GM23338 (cell line): ENCODE measurements around the gene BSCL2. TPM values are rescaled to one million over a fixed set of nuclear protein-coding genes. Genes with fewer than 3 reads are reported as not detected.

Source experiments
- ATAC-seq: fragments of 200-7000 bp; cut with Tn5 transposase; 3 replicates; pipeline ENCODE4 v1.9.1; 2020
- DNase-seq: peaks from one replicate; pipeline ENCODE4 v3.0.0-alpha.2; 2015; ENCODE audit warnings: low spot score
- H2AFZ ChIP-seq: fragments of 200-600 bp; sonication (generic); 2 replicates; pipeline ENCODE4 v1.8.0; 2016; ENCODE audit warnings: antibody characterized with exemption, mild to moderate bottlenecking, moderate library complexity
- H3F3A ChIP-seq: fragments of 200-600 bp; sonication (generic); replicated peaks from 2 replicates; pipeline ENCODE4 v1.8.0; 2017; ENCODE audit warnings: antibody characterized with exemption, mixed run types, low read depth
- H3K27ac ChIP-seq: fragments of 200-600 bp; sonication (generic); 2 replicates; pipeline ENCODE4 v1.6.1; 2016; ENCODE audit warnings: low read depth
- H3K27me3 ChIP-seq: fragments of 200-600 bp; sonication (generic); 2 replicates; pipeline ENCODE4 v1.8.0; 2016; ENCODE audit warnings: mild to moderate bottlenecking, mixed run types, moderate library complexity; ENCODE audit not compliant: insufficient read depth
- H3K36me3 ChIP-seq: fragments of 200-600 bp; sonication (generic); 2 replicates; pipeline ENCODE4 v1.8.0; 2016; ENCODE audit warnings: mild to moderate bottlenecking; ENCODE audit not compliant: insufficient read depth
- H3K4me1 ChIP-seq: fragments of 200-600 bp; sonication (generic); 2 replicates; pipeline ENCODE4 v1.8.0; 2016; ENCODE audit warnings: mild to moderate bottlenecking, moderate library complexity; ENCODE audit not compliant: insufficient read depth
- H3K4me2 ChIP-seq: fragments of 200-600 bp; sonication (generic); 2 replicates; pipeline ENCODE4 v1.7.1; 2017; ENCODE audit warnings: mixed run types
- H3K4me3 ChIP-seq: fragments of 200-600 bp; sonication (generic); 2 replicates; pipeline ENCODE4 v1.6.1; 2016; ENCODE audit warnings: mixed run types
- H3K79me2 ChIP-seq: fragments of 200-600 bp; sonication (generic); replicated peaks from 2 replicates; pipeline ENCODE4 v1.8.0; 2017; ENCODE audit warnings: mild to moderate bottlenecking; ENCODE audit not compliant: insufficient read depth
- H3K9me2 ChIP-seq: fragments of 200-600 bp; sonication (generic); 2 replicates; pipeline ENCODE4 v1.8.0; 2017; ENCODE audit not compliant: insufficient read depth
- H4K20me1 ChIP-seq: fragments of 200-600 bp; sonication (generic); replicated peaks from 2 replicates; pipeline ENCODE4 v1.8.0; 2017; ENCODE audit warnings: mild to moderate bottlenecking; ENCODE audit not compliant: insufficient read depth
- H3K27ac Mint-ChIP-seq: 2 replicates; pipeline ENCODE4 v1.8.0; 2020; ENCODE audit warnings: inconsistent platforms, mild to moderate bottlenecking, moderate library complexity, mixed read lengths
- H3K27me3 Mint-ChIP-seq: 3 replicates; pipeline ENCODE4 v1.8.0; 2022; ENCODE audit warnings: low read depth, mild to moderate bottlenecking, moderate library complexity, mixed read lengths, inconsistent platforms; ENCODE audit not compliant: insufficient read depth, poor library complexity
- H3K36me3 Mint-ChIP-seq: 3 replicates; pipeline ENCODE4 v1.8.0; 2021; ENCODE audit warnings: low read depth, mild to moderate bottlenecking, inconsistent platforms, moderate library complexity, mixed read lengths
- H3K4me1 Mint-ChIP-seq: 3 replicates; pipeline ENCODE4 v1.8.0; 2020; ENCODE audit warnings: mild to moderate bottlenecking, inconsistent platforms, mixed read lengths
- H3K4me3 Mint-ChIP-seq: 3 replicates; pipeline ENCODE4 v1.8.0; 2021; ENCODE audit warnings: moderate library complexity, mild to moderate bottlenecking, inconsistent platforms, mixed read lengths
- H3K9me3 Mint-ChIP-seq: 3 replicates; pipeline ENCODE4 v1.8.0; 2020; ENCODE audit warnings: moderate library complexity, mild to moderate bottlenecking, inconsistent platforms, mixed read lengths
- CREB1 ChIP-seq: fragments of 250-450 bp; sonication (Bioruptor Pico); IDR thresholded peaks from 2 replicates; pipeline ENCODE4 v1.5.0; 2020; ENCODE audit warnings: low read depth, mild to moderate bottlenecking, moderate library complexity
- EZH2 ChIP-seq: fragments of 200-600 bp; sonication (generic); IDR thresholded peaks from one replicate; pipeline ENCODE4 v1.8.0; 2017; ENCODE audit warnings: antibody characterized with exemption, mild to moderate bottlenecking, low read depth; ENCODE audit not compliant: unreplicated experiment
- NANOG ChIP-seq: IDR thresholded peaks from 2 replicates; pipeline ENCODE4 v1.6.1; 2016; ENCODE audit warnings: antibody characterized with exemption, borderline replicate concordance
- POLR2AphosphoS5 ChIP-seq: IDR thresholded peaks from 2 replicates; pipeline ENCODE4 v1.6.1; 2016; ENCODE audit warnings: antibody characterized with exemption, low read depth
- ZNF114 ChIP-seq: fragments of 250-450 bp; sonication (Bioruptor Pico); IDR thresholded peaks from 2 replicates; pipeline ENCODE4 v1.5.0; 2020; ENCODE audit warnings: mild to moderate bottlenecking, moderate library complexity
- polyA plus RNA-seq: library from polyadenylated mRNA; unstranded; fragments of >200 nt; fragmentation: Nextera tagmentation; extraction: Ambion mirVana; gene quantifications from 2 replicates; pipeline ENCODE4 v1.2.1, GENCODE V29; 2016
- total RNA-seq: library from RNA; depleted of rRNA; stranded (reverse); fragments of >200 nt; shearing (Covaris generic); gene quantifications from 2 replicates; pipeline ENCODE4 v1.2.3, GENCODE V29; 2014
- TF ChIP-seq, protein P1 (sequence below), 2 experiments: fragments of 200-600 bp in 1 of 2; sonication (generic) in 1 of 2; conservative IDR thresholded peaks; 2 replicates each; pipeline versions ENCODE4 v1.5.1 to v1.6.1; 2016 to 2017; ENCODE audit warnings: antibody characterized with exemption in 2 of 2, low read depth in 2 of 2, mild to moderate bottlenecking in 2 of 2, moderate library complexity in 1 of 2
- TF ChIP-seq, protein P2 (sequence below): IDR thresholded peaks from one replicate; pipeline ENCODE4 v1.6.1; 2018; ENCODE audit warnings: antibody characterized with exemption; ENCODE audit not compliant: unreplicated experiment
- TF ChIP-seq, protein P3 (sequence below): fragments of 250-450 bp; sonication (Bioruptor Pico); IDR thresholded peaks from 2 replicates; pipeline ENCODE4 v1.5.0; 2020; ENCODE audit warnings: mild to moderate bottlenecking, moderate library complexity

BSCL2 gene
- total and polyA plus RNA-seq, 2 experiments from 2014 or later: 60.2 to 81.7 TPM

DNA sequence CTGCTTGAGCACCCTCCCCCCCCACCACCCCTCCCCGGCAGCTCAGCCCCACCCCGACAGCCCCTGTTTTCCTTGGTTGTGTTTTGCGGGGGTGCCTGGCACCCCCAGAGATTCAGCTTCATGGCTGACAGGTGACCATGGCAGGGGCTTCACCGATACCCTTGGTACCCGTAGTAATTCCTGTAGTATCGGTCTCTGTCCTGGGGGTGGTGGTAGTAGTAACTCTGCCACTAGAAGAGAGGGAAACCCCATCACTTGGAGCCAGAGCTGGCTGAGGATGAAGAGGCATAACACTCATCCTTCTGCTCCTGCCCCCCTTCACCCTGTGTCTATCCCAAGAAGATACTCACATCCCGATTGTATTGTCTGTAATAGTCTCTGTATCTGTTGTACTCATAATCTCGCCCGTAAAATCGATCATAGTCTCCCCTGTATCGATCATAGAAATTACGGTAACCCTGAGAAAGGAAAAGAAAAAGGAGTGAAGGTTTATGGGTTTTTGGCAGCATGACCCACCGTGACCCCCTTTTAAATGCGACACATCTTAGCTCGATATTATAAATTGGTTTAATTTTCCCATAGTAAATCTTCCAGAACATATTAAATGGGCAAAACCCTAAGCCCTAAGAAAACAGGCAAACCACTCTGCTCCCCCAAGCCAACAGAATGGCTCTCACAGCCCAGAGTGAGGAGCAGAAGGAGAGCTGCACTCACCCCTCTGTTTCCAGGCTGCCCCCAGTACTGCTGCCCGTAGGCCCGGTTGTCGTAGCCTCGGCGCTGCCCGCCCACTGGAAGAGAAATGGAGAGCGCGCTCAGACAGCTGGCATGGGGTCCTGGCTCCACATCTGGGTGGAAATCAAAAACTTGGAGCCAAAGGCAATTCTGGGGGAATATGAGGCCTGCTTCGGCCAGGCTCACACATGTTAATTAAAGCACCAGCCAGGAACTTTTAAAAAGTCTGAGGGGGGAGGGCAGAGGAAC is 8.2 kb upstream of the BSCL2 start:
- no peaks in the 10 kb centered on the region for H3K27me3 Mint-ChIP-seq
- peaks cover 50% of the 10 kb centered on the region for H3K4me1 Mint-ChIP-seq
- Histone ChIP-seq H3K79me2 (peaks cover 29% of the 10 kb centered on the region), H3K27ac (no peak overlapping the region), H2AFZ (no peak overlapping the region), H3K4me2 (no peak overlapping the region), H3K27me3 (no peaks in the 10 kb centered on the region), H3K36me3 (peaks cover 83% of the 10 kb centered on the region), H3K4me3 (no peak overlapping the region), H3F3A (peaks cover 65% of the 10 kb centered on the region), H3K9me2 (no peaks in the 10 kb centered on the region), H3K4me1 (peaks cover 8% of the 10 kb centered on the region; the same call in 1 of the 2 replicates), H4K20me1 (peaks cover 17% of the 10 kb centered on the region)
- H3K9me3 Mint-ChIP-seq: no peaks in the 10 kb centered on the region
- H3K36me3 Mint-ChIP-seq: peaks cover 95% of the 10 kb centered on the region
- ATAC-seq: peak; percentile 59
- H3K27ac Mint-ChIP-seq: peak overlapping the region; percentile 24; the same call in 1 of the 2 replicates
- TF ChIP-seq, protein P1, sequence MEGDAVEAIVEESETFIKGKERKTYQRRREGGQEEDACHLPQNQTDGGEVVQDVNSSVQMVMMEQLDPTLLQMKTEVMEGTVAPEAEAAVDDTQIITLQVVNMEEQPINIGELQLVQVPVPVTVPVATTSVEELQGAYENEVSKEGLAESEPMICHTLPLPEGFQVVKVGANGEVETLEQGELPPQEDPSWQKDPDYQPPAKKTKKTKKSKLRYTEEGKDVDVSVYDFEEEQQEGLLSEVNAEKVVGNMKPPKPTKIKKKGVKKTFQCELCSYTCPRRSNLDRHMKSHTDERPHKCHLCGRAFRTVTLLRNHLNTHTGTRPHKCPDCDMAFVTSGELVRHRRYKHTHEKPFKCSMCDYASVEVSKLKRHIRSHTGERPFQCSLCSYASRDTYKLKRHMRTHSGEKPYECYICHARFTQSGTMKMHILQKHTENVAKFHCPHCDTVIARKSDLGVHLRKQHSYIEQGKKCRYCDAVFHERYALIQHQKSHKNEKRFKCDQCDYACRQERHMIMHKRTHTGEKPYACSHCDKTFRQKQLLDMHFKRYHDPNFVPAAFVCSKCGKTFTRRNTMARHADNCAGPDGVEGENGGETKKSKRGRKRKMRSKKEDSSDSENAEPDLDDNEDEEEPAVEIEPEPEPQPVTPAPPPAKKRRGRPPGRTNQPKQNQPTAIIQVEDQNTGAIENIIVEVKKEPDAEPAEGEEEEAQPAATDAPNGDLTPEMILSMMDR (conservative IDR thresholded peaks at IDR 0.05; ENCODE audit: low read depth in 2 of 2): no peak; a peak in 1 of 4 replicates
- TF ChIP-seq, protein P2, sequence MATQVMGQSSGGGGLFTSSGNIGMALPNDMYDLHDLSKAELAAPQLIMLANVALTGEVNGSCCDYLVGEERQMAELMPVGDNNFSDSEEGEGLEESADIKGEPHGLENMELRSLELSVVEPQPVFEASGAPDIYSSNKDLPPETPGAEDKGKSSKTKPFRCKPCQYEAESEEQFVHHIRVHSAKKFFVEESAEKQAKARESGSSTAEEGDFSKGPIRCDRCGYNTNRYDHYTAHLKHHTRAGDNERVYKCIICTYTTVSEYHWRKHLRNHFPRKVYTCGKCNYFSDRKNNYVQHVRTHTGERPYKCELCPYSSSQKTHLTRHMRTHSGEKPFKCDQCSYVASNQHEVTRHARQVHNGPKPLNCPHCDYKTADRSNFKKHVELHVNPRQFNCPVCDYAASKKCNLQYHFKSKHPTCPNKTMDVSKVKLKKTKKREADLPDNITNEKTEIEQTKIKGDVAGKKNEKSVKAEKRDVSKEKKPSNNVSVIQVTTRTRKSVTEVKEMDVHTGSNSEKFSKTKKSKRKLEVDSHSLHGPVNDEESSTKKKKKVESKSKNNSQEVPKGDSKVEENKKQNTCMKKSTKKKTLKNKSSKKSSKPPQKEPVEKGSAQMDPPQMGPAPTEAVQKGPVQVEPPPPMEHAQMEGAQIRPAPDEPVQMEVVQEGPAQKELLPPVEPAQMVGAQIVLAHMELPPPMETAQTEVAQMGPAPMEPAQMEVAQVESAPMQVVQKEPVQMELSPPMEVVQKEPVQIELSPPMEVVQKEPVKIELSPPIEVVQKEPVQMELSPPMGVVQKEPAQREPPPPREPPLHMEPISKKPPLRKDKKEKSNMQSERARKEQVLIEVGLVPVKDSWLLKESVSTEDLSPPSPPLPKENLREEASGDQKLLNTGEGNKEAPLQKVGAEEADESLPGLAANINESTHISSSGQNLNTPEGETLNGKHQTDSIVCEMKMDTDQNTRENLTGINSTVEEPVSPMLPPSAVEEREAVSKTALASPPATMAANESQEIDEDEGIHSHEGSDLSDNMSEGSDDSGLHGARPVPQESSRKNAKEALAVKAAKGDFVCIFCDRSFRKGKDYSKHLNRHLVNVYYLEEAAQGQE: no peak
- TF ChIP-seq ZNF114 (CRISPR knock-in tag) (no peak), CREB1 (no peak), EZH2 (no peak)
- H3K4me3 Mint-ChIP-seq: no peak overlapping the region; the same call in 2 of the 3 replicates
- DNase-seq: peak; percentile 31

DNA sequence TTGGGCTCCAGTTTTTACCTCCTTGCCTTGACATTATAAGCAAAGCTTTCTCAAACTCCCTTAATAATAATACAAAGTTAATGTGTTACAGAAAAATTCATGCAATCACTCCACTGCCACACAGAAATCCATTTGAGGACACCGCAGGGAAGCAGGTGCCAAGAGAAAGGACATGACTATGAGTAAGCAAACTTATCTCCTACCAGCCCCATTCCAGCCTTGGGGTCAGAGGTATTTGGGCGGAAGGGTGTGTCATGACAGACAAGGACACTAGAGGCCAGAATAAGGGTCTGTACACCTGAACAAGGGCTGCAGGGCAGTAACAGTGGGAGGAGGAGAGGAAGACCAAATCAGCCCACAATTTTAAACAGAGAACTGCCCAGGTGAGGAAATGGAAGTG is 6.1 kb upstream of the BSCL2 start:
- ATAC-seq (no peak), DNase-seq (no peak)
- H3F3A ChIP-seq: peaks cover 64% of the 10 kb centered on the region
- no peaks in the 10 kb centered on the region for H3K9me3 Mint-ChIP-seq
- H3K4me3 ChIP-seq: no peak overlapping the region
- no peak overlapping the region for H2AFZ ChIP-seq
- no peaks in the 10 kb centered on the region for H3K9me2 ChIP-seq
- peaks cover 12% of the 10 kb centered on the region for H3K27me3 Mint-ChIP-seq
- H3K36me3 ChIP-seq: peaks cover 66% of the 10 kb centered on the region
- no peak overlapping the region; the same call in 2 of the 3 replicates for H3K4me3 Mint-ChIP-seq
- peaks cover 81% of the 10 kb centered on the region for H3K36me3 Mint-ChIP-seq
- H3K27me3 ChIP-seq: no peaks in the 10 kb centered on the region
- H3K4me1 Mint-ChIP-seq: peaks cover 64% of the 10 kb centered on the region
- H3K27ac Mint-ChIP-seq: peak overlapping the region; percentile 90
- H4K20me1 ChIP-seq: peaks cover 12% of the 10 kb centered on the region
- no peak overlapping the region for H3K4me2 ChIP-seq
- peaks cover 19% of the 10 kb centered on the region for H3K79me2 ChIP-seq
- H3K27ac ChIP-seq: peak overlapping the region; percentile 70
- H3K4me1 ChIP-seq: peaks cover 19% of the 10 kb centered on the region; the same call in 1 of the 2 replicates
- TF ChIP-seq POLR2AphosphoS5: no peak
- TF ChIP-seq NANOG: no peak
- TF ChIP-seq, protein P3, sequence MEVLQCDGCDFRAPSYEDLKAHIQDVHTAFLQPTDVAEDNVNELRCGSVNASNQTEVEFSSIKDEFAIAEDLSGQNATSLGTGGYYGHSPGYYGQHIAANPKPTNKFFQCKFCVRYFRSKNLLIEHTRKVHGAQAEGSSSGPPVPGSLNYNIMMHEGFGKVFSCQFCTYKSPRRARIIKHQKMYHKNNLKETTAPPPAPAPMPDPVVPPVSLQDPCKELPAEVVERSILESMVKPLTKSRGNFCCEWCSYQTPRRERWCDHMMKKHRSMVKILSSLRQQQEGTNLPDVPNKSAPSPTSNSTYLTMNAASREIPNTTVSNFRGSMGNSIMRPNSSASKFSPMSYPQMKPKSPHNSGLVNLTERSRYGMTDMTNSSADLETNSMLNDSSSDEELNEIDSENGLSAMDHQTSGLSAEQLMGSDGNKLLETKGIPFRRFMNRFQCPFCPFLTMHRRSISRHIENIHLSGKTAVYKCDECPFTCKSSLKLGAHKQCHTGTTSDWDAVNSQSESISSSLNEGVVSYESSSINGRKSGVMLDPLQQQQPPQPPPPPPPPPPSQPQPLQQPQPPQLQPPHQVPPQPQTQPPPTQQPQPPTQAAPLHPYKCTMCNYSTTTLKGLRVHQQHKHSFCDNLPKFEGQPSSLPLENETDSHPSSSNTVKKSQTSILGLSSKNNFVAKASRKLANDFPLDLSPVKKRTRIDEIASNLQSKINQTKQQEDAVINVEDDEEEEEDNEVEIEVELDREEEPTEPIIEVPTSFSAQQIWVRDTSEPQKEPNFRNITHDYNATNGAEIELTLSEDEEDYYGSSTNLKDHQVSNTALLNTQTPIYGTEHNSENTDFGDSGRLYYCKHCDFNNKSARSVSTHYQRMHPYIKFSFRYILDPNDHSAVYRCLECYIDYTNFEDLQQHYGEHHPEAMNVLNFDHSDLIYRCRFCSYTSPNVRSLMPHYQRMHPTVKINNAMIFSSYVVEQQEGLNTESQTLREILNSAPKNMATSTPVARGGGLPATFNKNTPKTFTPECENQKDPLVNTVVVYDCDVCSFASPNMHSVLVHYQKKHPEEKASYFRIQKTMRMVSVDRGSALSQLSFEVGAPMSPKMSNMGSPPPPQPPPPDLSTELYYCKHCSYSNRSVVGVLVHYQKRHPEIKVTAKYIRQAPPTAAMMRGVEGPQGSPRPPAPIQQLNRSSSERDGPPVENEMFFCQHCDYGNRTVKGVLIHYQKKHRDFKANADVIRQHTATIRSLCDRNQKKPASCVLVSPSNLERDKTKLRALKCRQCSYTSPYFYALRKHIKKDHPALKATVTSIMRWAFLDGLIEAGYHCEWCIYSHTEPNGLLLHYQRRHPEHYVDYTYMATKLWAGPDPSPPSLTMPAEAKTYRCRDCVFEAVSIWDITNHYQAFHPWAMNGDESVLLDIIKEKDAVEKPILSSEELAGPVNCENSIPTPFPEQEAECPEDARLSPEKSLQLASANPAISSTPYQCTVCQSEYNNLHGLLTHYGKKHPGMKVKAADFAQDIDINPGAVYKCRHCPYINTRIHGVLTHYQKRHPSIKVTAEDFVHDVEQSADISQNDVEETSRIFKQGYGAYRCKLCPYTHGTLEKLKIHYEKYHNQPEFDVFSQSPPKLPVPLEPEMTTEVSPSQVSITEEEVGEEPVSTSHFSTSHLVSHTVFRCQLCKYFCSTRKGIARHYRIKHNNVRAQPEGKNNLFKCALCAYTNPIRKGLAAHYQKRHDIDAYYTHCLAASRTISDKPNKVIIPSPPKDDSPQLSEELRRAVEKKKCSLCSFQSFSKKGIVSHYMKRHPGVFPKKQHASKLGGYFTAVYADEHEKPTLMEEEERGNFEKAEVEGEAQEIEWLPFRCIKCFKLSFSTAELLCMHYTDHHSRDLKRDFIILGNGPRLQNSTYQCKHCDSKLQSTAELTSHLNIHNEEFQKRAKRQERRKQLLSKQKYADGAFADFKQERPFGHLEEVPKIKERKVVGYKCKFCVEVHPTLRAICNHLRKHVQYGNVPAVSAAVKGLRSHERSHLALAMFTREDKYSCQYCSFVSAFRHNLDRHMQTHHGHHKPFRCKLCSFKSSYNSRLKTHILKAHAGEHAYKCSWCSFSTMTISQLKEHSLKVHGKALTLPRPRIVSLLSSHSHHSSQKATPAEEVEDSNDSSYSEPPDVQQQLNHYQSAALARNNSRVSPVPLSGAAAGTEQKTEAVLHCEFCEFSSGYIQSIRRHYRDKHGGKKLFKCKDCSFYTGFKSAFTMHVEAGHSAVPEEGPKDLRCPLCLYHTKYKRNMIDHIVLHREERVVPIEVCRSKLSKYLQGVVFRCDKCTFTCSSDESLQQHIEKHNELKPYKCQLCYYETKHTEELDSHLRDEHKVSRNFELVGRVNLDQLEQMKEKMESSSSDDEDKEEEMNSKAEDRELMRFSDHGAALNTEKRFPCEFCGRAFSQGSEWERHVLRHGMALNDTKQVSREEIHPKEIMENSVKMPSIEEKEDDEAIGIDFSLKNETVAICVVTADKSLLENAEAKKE: no peak
